Measurements from ENCODE around the gene SLC8A2. TPM values are rescaled to one million over a fixed set of nuclear protein-coding genes. Genes with fewer than 3 reads are reported as not detected.

SLC8A2 gene
- total and polyA plus RNA-seq, 2 of the 8 experiments (the other 6 are each of a cell fraction or from before 2014, with no cell fraction given), result 7.3 to 12.4 TPM

- Histone ChIP-seq H2BK120ac (replicated peaks; ENCODE audit: low read depth, low read length) (no peak overlapping the region), H2BK20ac (ENCODE audit: low read length) (peak overlapping the region; percentile 86; the same call in 1 of the 2 replicates), H3K27me3 (replicated peaks in 1 of 4; ENCODE audit: control insufficient read depth in 3 of 4, extremely low read depth in 1 of 4, insufficient read depth in 3 of 4, low read length in 3 of 4) (peaks cover 27 to 59% (median 54%) of the 10 kb centered on the region in 4 experiments), H3K9me3 (ENCODE audit: insufficient read depth in 2 of 2, low read depth in 1 of 2, low read length in 1 of 2) (no peaks in the 10 kb centered on the region), H3K14ac (ENCODE audit: insufficient read length) (no peak overlapping the region), H3K18ac (ENCODE audit: extremely low read depth, low read length) (no peak overlapping the region; the same call in 1 of the 2 replicates), H3K36me3 (ENCODE audit: control insufficient read depth in 2 of 4, insufficient read depth in 4 of 4, low read length in 3 of 4) (no peaks in the 10 kb centered on the region), H3K4ac (replicated peaks; ENCODE audit: insufficient read length, low read depth, low read length) (peak overlapping the region; percentile 2), H3K56ac (replicated peaks; ENCODE audit: insufficient read length, low read depth, low read length) (no peak overlapping the region), H2BK15ac (ENCODE audit: low read length) (peak overlapping the region; percentile 72; the same call in 1 of the 2 replicates), H3K4me1 (replicated peaks in 1 of 4; ENCODE audit: control insufficient read depth in 3 of 4, insufficient read depth in 4 of 4, low read length in 3 of 4) (peaks cover 0 to 24% (median 9%) of the 10 kb centered on the region in 4 experiments; a peak in 5 of 7 replicates), H3K27ac (ENCODE audit: low read depth, low read length) (no peak overlapping the region), H3K79me1 (ENCODE audit: low read depth, low read length) (no peaks in the 10 kb centered on the region), H4K20me1 (replicated peaks in 1 of 2; ENCODE audit: control insufficient read depth in 1 of 2, insufficient read depth in 2 of 2, low read length in 2 of 2) (peaks cover 0 to 2% of the 10 kb centered on the region in 2 experiments), H2BK5ac (ENCODE audit: low read depth, low read length) (peak overlapping the region; percentile 35; the same call in 1 of the 2 replicates), H4K8ac (ENCODE audit: extremely low read depth, insufficient read depth, low read length) (0 out of 2 replicates have a peak overlapping the region, but pooled peaks have one; percentile 45), H3K23ac (ENCODE audit: insufficient read length) (no peak overlapping the region), H3K4me3 (ENCODE audit: extremely low read depth in 1 of 4, insufficient read depth in 2 of 4, low read depth in 3 of 4, low read length in 4 of 4) (no peak overlapping the region), H2AFZ (ENCODE audit: low read length) (no peak overlapping the region), H2AK5ac (ENCODE audit: low read depth, low read length) (no peak overlapping the region), H3K23me2 (ENCODE audit: low read depth, low read length) (peaks cover 32% of the 10 kb centered on the region; the same call in 1 of the 2 replicates), H3K4me2 (ENCODE audit: insufficient read depth in 1 of 2, low read depth in 2 of 2, low read length in 2 of 2) (peak overlapping the region in 1 of 2 experiments; percentile 38; a peak in 3 of 4 replicates), H4K91ac (replicated peaks; ENCODE audit: insufficient read length, low read length) (peak overlapping the region; percentile 3), H3K79me2 (ENCODE audit: control insufficient read depth in 1 of 2, insufficient read depth in 2 of 2, low read length in 2 of 2) (no peaks in the 10 kb centered on the region), H4K5ac (ENCODE audit: insufficient read length, low read depth, low read length) (no peak overlapping the region), H2BK12ac (ENCODE audit: low read depth, low read length) (peak overlapping the region; percentile 87; the same call in 1 of the 2 replicates), H3K9ac (replicated peaks in 1 of 4; ENCODE audit: extremely low read depth in 1 of 4, low read depth in 3 of 4, low read length in 3 of 4) (no peak overlapping the region)
- DNase-seq (ENCODE audit: low read depth in 1 of 2, low spot score in 2 of 2), result no peak
- 49% methylated on average over 11 of the region's 19 CpGs; no CpG with 5 or more reads in 1 of the 2 experiments for WGBS, 2 experiments (ENCODE audit: extremely low coverage in 1 of 2, insufficient coverage in 1 of 2, insufficient read length in 1 of 2, insufficient replicate concordance in 2 of 2, low coverage in 1 of 2, low lambda C conversion rate in 2 of 2, missing lambda C conversion rate in 1 of 2)
- FAIRE-seq, result no peak
- TF ChIP-seq CBX5 (IDR thresholded peaks at IDR 0.05; ENCODE audit: low read depth, low read length), result no peak
- no peak for TF ChIP-seq USF2 (IDR thresholded peaks at IDR 0.05; ENCODE audit: low read length)
- TF ChIP-seq HDAC6 (IDR thresholded peaks at IDR 0.05; ENCODE audit: low read depth, low read length), result no peak
- no peak for TF ChIP-seq SP2 (IDR thresholded peaks at IDR 0.05; ENCODE audit: low read length)
- no peak for TF ChIP-seq E2F6 (IDR thresholded peaks at IDR 0.05)
- no peak for TF ChIP-seq SP1 (IDR thresholded peaks at IDR 0.05; ENCODE audit: low read depth, low read length)
- TF ChIP-seq POLR2A (IDR thresholded peaks at IDR 0.05; ENCODE audit: control extremely low read depth in 1 of 2, low read depth in 2 of 2, low read length in 2 of 2), result no peak
- peak; percentile 26; the same call in 1 of the 2 replicates for TF ChIP-seq KDM1A (IDR thresholded peaks at IDR 0.05; ENCODE audit: borderline replicate concordance, low read length)
- CTCF ChIA-PET (ENCODE audit: partially characterized antibody), result no interaction called here
- POLR2A ChIA-PET (ENCODE audit: partially characterized antibody), result no interaction called here
These were observed 48.4 kb downstream of the SLC8A2 start for GRCh38 chr19:47423203-47423882.
